GDM1 (cell line): ENCODE data around the gene KIF13A.
"Not testable (repeated sequence)": the region's sequence is repeated elsewhere in the genome, so short reads cannot be mapped to it uniquely, and the experiment has no call there.

Source experiments
- DNase-seq: peaks from one replicate; lab custom pipeline; 2025; lab: John Stamatoyannopoulos, UW

KIF13A gene

DNA sequence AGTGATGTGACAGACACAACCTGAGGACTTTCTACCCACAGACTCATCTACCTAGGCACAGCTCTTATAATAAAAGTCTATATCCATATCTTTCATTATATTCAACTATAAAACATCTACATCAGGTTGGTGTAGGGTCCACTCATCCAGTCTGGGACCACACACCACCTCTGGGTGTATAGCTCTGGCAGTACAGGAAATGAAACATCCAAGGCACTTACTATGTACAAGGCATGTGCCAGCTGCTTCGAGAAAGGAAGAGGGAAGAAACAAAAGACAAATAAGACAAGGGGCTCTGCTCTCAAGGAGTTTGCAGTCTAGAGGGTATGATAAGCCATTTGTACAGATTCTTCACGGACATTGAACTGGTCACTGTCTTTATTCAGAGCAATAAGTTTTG lies 18.6 kb downstream of the KIF13A start:
- no peak for DNase-seq

DNA sequence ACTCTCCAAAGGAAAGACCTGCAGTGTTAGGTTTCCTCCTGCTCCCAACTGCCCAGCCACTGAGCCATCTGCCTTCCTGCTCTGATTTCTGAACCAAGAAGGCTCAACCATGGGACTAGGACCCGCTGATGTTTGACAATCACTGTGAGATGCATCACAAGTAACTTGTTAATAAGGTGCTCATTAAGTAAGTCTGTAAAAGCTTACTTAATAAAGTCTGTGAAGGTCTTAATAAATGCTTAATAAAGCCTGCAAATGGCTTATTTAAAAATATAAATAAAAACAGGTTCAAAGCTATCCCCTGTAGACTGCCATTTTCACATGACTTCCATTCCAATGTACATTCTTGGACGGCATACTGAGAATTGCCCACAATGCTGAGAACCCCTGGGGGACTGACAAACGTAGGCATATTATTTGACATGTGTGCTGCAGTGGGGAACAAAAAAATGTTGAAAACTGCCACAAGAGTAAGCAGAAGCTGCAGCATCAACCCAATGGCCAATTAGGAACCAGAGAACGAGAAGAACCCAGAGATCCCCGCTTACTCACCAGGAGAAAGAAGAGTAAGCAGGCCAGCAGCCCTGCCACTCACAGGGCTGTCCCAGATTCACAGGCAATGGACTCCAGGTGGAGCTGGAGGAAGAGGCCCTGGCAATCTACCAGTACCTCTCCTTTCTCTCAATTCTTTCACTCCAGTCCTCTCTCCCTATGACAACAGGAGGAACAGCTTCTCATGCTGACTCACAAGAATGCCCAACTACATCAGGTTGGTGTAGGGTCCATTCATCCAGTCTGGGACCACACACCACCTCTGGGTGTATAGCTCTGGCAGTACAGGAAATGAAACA lies 19.5 kb downstream of the KIF13A start:
- DNase-seq: no peak

DNA sequence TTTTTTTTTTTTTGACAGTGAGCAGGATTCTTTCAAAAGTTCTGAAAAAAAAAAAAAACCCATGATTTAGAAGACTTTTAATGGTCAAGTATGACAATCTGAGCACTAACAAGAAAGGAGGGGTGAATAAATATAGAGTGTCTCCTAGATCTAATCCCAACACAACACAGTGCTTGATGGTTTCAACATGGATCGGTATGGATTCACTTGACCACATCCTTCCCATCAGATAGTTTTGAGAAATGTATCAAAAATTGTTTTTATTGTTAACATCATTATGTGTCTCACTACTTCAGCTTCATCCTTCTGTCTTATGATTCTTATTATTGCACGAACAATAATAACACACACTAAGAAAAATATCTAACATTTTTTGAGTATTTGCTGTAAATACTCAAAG lies 21.0 kb downstream of the KIF13A start:
- no peak for DNase-seq

DNA sequence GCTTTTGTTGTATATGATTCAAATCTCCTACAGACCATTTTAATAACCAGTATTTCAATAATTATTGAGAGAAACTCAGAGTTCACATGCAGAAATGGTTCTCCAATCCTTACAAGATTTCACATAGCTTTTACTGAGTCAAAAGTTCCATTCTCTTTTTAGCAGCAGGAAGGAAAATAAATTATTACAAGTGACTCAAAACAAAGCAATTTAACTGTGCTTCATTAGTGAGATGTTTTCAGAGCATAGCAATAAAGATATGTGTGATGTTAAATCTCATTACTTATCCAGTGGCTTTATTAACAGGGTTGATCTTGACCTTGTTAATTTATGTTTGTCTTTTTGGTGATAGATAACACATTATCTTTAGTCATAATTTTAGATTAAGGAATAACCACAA lies 22.0 kb downstream of the KIF13A start:
- DNase-seq: no peak

DNA sequence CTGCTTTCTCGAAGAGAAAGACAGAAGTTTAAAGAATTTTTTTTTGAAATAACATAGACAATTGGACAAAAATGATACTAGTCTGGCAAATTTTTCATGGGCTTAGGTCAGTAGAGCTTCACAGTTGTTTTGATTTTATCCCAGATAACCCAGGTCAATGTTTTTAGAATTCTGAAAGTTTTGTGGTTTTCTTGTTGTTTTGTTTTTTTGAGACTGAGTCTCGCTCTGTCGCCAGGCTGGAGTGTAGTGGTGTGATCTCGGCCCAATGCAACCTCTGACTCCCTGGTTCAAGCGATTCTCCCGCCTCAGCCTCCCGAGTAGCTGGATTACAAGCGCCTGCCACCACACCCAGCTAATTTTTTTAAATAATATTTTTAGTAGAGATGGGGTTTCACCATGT lies 22.8 kb downstream of the KIF13A start:
- DNase-seq: no peak

DNA sequence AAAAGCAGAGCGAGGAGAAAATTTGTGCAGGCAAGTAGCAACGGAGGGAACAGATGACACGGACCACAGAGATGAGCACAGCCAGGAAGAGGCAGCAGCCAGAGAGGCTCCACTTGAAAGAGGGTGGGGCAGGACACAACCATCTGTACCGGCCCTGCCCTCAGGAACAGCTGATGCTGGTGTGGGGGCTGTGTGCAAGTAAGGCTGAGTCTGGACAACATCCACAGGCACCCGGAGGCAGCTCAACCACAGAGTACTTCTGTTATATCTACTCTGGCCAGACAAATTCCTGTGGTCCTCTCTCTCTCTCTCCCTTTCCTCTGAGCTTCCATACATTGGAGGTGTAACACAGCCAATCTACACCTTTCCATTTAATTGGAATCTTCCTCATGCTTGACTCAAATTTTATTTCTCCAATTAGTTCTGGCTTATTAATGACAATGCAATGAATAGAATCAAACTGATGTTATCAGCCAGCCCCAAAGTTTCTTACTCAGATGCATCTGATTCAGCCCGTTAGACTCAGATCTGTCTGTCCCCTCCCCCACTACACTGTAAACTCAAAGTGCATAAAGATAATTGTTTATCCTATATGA lies 24.9 kb downstream of the KIF13A start:
- peak; percentile 67 for DNase-seq

DNA sequence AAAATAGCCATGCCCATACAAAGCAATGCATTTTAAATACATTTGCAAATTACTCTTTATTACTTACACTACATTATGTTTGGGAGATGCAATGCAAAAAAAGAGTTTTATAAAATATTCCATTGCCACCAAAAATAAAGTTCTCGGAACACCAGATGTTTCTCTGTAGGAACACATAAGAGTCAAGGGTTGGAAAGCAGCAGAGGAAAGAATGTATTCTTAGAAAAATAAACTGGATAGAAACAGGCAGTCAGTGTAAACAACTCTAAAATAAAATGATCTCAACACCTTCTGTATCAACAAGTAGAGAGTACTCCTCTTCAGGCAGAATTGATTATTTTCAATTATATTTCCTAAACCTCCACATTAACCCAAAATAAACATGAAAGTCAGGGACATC lies 28.1 kb downstream of the KIF13A start:
- DNase-seq: no peak

DNA sequence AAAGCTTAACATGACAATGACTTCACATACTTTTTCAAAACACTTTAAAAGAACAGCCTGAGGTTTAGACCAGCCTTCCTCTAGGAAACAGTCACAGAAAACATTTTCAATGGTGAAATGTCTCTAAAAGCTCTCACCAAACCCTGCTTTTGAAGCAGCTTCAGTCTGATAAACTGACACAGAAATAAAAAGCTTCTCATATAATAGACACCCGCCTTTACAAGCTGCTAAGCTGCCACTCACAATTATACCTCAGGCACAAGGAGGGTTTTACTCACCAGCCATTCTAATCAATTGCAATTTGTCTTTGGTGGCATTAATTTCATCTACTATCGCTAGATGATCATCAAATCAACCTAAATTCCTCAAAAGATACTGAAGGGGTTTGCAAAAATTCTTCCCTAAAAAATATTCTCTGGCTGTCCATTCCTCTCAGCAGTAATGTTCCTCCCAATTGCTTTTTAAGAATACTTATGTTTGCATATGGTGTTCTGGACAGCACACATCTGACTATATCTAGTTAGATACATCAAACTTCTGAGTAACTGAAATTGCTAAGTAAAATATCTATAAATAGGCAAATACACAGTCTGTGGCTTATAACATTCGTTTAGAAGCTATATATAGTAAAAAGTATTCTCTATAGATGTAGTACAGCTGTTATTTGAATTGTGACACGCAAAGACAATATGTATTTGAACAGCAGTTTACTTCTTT lies 29.4 kb downstream of the KIF13A start:
- DNase-seq: no peak

DNA sequence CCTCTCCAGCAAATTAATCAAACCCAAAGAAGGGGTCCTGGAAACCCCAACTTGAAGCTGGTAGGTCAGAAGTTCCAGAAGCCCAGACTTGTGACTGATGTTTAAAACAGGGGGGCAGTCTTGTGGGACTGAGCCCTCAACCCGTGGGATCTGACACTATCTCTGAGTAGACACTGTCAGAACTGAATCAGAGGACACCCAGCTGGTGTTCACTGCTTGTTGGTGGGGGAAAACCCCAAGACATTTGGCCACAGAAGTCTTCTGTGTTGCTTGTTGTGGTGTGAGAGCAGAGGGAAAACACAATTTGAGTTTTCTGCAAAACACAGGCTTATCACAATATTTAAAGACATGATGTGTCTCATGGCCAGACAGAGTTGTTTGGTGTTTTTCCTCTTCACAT lies 29.9 kb downstream of the KIF13A start:
- no peak for DNase-seq

DNA sequence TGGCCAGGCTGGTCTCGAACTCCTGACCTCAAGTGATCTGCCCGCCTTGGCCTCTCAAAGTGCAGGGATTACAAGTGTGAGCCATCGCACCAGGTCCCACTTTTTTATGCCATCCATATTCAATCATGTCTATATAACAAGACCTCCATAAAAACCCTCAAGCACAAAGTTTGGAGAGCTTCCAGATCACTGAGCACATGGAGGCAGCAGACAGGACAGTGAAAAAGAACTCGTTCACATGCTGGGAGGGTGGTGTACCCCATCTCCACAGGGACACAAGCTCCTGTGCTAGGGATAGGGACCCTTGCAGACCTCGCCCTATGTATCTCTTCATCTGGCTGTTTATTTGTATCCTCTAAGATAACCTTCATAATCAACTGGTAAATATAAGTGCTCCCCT lies 30.3 kb downstream of the KIF13A start:
- DNase-seq: no peak

DNA sequence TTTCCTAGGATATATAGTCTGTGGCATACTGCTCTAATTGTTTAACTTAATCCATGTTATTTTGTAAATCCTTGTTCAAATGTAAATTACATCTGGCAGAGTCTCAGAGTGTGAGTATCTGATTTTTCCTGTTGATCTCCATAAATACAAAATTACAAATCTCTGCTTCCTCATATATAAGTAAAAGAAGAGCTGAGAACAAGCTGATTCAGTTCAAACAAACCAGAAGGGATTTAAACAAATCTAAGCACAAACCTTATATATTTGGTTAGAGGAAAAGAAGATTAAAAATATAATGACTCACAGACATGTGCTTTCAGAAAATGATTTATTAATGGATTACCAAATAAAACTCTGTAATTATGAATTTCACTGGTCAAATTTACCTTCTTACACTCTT lies 37.3 kb downstream of the KIF13A start:
- DNase-seq: no peak

DNA sequence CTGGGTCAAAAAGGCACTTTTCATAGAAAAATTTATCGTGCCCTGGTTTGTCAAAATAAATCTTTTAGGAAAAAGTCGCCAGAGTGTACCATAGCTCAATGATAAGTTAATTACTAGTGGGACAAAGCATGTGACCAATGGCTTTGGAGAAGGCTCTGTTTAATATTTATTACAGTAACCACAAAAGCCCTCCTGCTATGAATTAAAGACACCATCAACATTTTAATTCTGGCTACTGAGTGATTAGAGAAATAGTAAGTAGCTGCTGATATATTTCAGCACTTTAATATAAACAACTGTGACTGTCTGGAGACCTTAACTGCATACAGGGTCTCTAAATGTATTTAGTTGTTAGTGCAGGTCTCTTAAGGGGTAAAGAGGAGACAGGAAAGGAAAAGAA lies 38.3 kb downstream of the KIF13A start:
- no peak for DNase-seq

DNA sequence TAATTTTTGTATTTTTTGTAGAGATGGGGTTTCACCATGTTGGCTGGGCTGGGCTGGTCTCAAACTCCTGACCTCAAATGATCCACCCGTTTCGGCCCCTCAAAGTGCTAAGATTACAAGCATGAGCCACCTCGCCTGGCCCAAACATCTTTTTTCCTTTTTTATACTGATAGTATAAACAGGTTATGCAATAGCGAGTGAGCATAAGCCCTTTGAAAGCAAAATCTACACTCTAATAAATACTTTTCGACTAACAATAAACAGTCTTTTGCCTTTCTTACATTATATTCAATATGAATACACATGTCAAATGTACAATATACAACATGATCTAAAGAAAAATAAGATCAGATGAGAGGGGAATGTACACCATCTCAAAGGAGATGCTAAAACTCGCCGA lies 38.7 kb downstream of the KIF13A start:
- DNase-seq: no peak

DNA sequence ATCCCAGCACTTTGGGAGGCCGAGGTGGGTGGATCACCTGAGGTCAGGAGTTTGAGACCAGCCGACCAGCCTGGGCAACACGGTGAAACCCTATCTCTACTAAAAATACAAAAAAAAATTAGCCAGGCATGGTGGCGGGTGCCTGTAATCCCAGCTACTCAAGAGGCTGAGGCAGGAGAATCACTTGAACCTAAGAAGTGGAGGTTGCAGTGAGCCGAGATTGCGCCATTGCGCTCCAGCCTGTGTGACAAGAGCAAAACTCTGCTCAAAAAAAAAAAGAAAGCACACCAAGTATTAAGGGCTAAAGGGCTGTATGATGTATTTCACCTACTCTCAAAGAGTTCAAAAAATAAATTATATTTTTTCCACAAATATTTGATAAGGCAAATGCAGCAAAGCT lies 39.9 kb downstream of the KIF13A start:
- DNase-seq: not testable (repeated sequence)

DNA sequence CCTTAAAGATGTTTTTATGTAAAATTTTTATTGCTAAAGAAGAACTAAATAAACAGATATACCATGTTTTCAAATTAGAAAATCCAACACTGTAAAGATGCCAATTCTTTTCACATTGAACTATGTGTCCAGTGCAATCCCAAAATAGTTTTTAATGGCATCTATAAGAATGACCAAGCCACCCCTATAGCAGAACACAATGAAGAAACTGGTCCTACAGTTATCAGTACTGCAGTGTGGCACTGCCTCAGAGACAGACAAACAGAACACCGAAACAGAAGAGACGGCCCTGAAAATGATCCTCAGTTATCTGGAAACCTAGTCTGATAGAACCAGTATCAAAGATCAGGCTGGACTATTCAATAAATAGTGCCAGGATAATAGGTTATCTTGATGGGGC lies 41.9 kb downstream of the KIF13A start:
- DNase-seq: no peak

DNA sequence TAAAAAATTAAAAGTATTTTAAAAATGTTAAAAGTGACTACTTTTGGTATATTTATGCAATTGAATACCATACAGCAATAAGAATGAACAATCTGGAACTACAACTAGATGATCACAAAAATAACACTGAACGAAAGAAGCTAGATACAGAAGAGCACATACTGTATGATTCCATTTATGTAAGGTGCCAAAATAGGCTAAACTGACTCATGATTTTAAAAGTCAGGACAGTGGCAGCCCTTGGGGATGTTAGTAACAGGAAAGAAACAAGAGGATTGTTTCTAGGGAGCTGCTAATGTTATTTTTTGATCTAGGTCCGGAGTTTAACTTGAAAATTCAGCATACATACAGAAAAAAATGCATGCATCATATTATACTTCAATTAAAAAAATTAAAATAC lies 42.3 kb downstream of the KIF13A start:
- no peak for DNase-seq

DNA sequence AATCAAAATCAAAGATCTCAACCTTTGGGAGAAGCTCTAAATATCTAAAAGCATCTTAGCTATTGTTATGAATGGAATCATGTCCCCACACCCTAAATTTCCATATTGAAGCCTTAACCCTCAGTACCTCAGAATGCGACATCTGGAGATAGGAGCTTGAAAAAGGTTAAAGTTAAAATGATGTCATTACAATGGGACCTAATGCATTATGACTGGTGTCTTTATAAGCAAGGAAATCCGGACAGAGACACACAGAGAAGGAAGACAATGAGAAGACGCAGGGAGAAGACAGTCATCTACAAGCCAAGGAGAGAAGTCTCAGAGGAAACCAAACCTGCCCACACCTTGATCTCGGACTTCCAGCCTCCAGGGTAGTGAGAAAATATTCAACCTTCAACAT lies 46.1 kb downstream of the KIF13A start:
- no peak for DNase-seq

DNA sequence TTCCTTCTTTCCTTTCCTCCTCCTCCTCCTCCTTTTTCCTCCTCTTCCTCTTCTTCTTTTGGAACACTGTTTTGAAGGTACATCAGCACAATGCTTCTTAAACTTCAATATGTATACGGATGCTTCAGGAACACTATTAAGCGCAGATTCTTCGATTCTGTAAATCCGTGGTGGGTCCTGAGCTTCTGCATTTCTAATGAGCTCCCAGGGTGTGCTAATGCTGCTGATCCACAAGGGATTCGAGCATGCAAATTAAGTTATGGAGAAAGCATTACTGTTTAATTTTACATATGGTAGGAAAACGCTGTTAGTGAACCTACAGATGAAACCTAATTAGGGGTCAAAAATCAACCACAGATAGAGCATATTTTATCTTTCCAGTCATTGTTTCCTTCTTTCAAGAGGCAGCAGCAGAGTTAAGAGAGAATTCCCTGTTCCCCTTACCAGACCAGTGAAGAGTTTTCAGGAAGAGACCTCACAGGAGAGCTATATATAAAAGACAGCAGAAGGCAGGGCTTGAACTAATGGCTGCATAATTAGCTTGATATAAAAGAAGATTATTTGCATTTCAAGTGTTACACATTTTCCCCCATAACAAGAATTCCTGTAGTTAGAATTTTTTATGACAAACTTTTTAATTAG lies 47.2 kb downstream of the KIF13A start:
- no peak for DNase-seq

DNA sequence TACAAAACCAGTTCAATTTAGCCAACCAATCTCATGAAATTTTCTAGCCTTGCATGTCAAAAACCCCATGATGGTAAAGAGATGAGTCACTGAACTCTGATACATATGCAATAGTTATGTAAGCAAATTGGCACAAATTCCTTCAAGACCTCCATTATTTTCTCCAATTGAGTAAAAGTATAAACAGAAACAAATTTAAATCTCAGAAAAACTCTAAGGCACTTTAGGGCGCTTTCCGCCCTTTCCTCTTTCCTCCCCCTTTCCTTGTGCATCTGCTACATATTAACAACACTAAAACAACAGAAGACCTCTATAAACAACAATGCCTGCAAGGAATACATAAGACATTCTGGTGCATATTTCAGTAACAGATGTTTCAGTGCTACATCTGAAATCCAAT lies 48.5 kb downstream of the KIF13A start:
- no peak for DNase-seq

DNA sequence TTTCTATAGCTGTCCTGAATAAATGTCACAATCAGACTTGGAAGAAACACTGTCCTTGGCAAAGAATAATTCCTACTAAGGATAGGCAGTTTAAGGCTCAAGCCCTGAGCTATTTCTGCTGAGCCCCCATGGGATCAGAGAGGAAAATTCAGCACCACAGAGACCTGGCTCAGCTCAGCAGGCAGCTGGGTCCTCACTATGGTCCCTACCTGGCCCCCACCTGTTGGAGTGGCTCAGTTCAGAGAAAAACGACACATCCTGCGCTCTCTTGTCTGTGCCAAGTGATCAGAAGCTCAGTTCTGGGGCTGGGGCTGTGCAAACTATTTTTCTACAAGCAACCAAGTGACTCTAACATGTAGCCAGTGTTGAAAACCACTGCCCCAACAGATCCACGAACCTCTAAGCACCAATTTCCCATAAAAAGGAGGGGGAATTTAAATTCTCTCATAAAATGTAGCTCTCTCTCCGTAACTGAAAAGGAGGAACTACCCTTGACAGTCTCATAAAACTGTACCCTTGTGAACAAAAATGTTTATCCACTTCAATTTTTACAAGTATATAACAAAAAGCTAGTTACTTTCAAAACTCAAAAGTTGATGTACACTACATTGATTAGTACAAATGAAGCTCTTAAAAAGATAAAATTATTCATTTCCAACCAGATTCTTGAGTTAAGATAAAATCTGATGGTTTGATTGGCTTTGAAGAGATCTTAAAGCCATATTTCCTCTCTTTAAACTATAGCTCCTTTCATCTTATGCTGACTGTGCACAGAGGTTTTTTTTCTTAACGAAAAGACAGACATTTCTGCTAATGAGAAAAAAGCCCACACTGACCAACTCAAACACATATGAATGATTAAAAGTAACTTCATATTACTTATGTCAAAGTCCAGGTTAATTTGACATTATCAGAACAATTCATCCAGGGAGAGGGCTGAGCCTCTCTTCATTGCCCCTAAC lies 52.0 kb downstream of the KIF13A start:
- DNase-seq: no peak

DNA sequence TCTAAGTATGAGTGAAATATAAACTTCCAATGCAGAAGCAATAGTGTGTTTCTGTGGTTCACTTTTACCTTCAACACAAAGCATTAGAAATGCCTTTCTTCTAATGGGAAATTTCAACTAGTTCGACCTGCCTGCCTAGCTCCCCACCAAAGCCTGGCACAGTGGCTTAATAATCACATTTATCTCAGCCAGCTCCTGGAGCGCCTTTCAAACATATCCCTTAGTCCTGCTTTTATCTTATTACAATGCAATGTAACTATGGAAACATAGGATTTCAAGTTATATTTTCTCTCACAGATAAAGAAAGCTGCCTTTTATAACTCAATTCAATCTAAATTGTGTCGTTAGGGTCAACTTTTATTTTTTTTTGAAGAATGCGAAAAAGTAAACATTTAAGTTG lies 53.7 kb downstream of the KIF13A start:
- DNase-seq: no peak
